ENCODE data around the gene PDE11A. TPM values are rescaled to one million over a fixed set of nuclear protein-coding genes. Genes with fewer than 3 reads are reported as not detected.

The PDE11A gene
- total RNA-seq, 4 donors from 2014 or later, result 0.37 to 1.2 (median 1.1) TPM; not detected in 1

GRCh38 chr2:177998996-177999395, 73.6 kb downstream of the PDE11A start:
- Histone ChIP-seq H3K27ac (no peak overlapping the region), H3K36me3 (no peaks in the 10 kb centered on the region), H3K27me3 (no peaks in the 10 kb centered on the region), H3K9me3 (no peaks in the 10 kb centered on the region), H3K4me3 (no peak overlapping the region), H3K4me1 (no peaks in the 10 kb centered on the region)
- in situ Hi-C loops (cut with MboI; ENCODE audit: low pct_ligation_motif_present in 1 of 4, low pct_unique_long_range_greater_than_20kb in 1 of 4, low sequenced_read_pairs in 3 of 4) (no loop called here), intact Hi-C loops (cut with DNase I; ENCODE audit: low total_unique reads) (no loop called here)
- WGBS, 2 donors (ENCODE audit: low coverage in 1 of 2), result 64 to 87% methylated on average over 4 of the region's 4 CpGs
- no peak for TF ChIP-seq POLR2A (IDR thresholded peaks at IDR 0.05)
- no peak for TF ChIP-seq POLR2AphosphoS5 (IDR thresholded peaks at IDR 0.05)
- no peak for TF ChIP-seq CTCF (IDR thresholded peaks at IDR 0.05)
- TF ChIP-seq EP300 (IDR thresholded peaks at IDR 0.05; ENCODE audit: low read depth), result no peak
- DNase-seq, result no peak

DNA sequence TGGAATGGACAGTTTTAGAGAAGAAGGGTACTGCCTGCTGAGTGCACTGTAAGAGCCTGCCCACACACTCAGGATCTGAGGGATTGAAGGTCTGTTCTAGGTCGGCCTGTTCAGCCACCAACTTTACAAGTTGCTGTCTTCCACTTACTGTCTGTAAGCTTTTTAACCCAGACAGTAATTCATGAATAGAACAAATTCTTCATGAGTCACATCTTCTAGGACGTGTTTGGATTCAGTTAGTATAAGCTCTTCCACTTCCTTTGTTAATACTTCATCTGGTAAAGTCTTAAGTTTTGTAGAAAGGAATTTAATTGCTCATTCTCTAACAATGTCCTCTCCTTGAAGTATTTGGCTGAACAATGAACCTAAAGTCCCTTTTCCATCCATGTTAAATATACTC, 74.6 kb downstream of the PDE11A start:
- 27 to 50% methylated on average over 2 of the region's 2 CpGs for WGBS, 2 donors (ENCODE audit: low coverage in 1 of 2)
- no peak for DNase-seq
- no peak overlapping the region for H3K4me3 ChIP-seq
- no peaks in the 10 kb centered on the region for H3K36me3 ChIP-seq
- H3K27ac ChIP-seq, result no peak overlapping the region
- TF ChIP-seq EP300 (IDR thresholded peaks at IDR 0.05; ENCODE audit: low read depth) (no peak), POLR2AphosphoS5 (IDR thresholded peaks at IDR 0.05) (no peak), POLR2A (IDR thresholded peaks at IDR 0.05) (no peak), CTCF (IDR thresholded peaks at IDR 0.05) (no peak)
- intact Hi-C loops (cut with DNase I; ENCODE audit: low total_unique reads) (no loop called here), in situ Hi-C loops (cut with MboI; ENCODE audit: low pct_ligation_motif_present in 1 of 4, low pct_unique_long_range_greater_than_20kb in 1 of 4, low sequenced_read_pairs in 3 of 4) (no loop called here)
- H3K4me1 ChIP-seq, result no peaks in the 10 kb centered on the region
- no peaks in the 10 kb centered on the region for H3K9me3 ChIP-seq
- no peaks in the 10 kb centered on the region for H3K27me3 ChIP-seq

DNA sequence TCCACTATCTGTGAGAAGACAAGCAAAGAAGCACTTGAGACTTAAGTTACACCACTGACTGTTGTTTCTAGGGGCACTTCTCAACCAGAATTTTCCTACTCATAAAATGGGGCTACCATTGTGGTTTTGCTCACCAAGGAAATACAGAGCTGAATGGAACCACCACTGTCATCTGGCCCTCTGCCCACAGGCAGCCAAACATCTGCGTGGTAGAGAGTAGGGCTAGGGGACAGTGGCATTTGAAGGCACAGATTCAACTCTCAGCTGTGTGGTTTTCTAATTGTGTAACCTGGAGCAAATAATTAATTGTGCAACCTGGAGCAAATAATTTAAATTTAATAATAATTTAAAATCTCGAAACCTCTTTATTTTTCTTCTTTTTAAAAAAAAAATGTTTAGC, 79.6 kb downstream of the PDE11A start:
- Histone ChIP-seq H3K4me1 (no peaks in the 10 kb centered on the region), H3K4me3 (no peak overlapping the region), H3K27ac (no peak overlapping the region), H3K27me3 (no peaks in the 10 kb centered on the region), H3K36me3 (no peaks in the 10 kb centered on the region), H3K9me3 (no peaks in the 10 kb centered on the region)
- intact Hi-C loops (cut with DNase I; ENCODE audit: low total_unique reads) (no loop called here), in situ Hi-C loops (cut with MboI; ENCODE audit: low pct_ligation_motif_present in 1 of 4, low pct_unique_long_range_greater_than_20kb in 1 of 4, low sequenced_read_pairs in 3 of 4) (no loop called here)
- TF ChIP-seq POLR2AphosphoS5 (IDR thresholded peaks at IDR 0.05), result no peak
- no peak for TF ChIP-seq EP300 (IDR thresholded peaks at IDR 0.05; ENCODE audit: low read depth)
- TF ChIP-seq CTCF (IDR thresholded peaks at IDR 0.05), result no peak
- no peak for TF ChIP-seq POLR2A (IDR thresholded peaks at IDR 0.05)
- DNase-seq, result no peak
- 74 to 81% methylated on average over 1 to 2 of the region's 2 CpGs for WGBS, 2 donors (ENCODE audit: low coverage in 1 of 2)

DNA sequence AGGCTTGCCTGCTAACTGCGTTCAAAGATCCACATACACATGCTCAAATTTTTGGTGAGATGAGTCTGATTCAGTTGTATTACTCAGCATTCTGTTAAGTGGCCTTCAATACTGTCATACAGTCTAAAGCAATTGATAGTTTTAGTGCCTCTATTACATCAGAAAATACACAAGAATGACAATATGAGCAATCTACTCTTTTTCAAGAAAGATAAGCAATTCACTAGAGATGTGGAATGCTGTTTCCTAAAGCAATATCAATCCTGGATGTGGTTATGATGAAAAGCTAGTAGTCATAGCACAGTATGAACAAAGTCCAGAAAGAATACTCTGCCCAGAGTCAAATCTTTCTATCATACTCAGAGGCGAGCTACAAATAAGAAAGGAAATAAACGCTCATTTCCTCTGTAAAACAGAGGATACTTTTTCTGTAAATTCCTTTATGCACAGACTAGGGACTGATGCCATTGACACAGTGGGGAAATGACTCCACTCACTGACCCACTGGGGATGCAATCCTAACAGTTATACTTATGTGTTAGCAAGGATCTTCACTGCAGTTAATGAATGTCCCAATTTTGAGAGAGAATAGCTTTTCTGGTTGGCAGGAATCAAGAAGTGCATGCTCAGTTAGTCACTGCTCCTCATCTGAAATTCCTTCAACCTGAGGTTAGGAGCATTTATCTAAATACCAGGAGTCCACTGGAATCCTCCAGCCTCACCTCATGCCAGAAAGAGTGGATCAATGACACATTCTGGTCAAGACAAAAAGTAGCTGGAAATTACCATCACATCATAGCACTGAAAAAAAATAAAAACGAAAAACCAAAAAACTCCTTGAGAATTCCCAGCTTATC, 83.3 kb downstream of the PDE11A start:
- peaks cover 0 to 9% (median 0%) of the 10 kb centered on the region in 4 donors for H3K4me1 ChIP-seq
- TF ChIP-seq EP300 (IDR thresholded peaks at IDR 0.05; ENCODE audit: low read depth) (no peak), CTCF (IDR thresholded peaks at IDR 0.05) (no peak), POLR2AphosphoS5 (IDR thresholded peaks at IDR 0.05) (no peak), POLR2A (IDR thresholded peaks at IDR 0.05) (no peak)
- H3K27ac ChIP-seq, result no peak overlapping the region
- no peak overlapping the region for H3K4me3 ChIP-seq
- intact Hi-C loops (cut with DNase I; ENCODE audit: low total_unique reads), result no loop called here
- no peaks in the 10 kb centered on the region for H3K36me3 ChIP-seq
- no peak for DNase-seq
- H3K9me3 ChIP-seq, result no peaks in the 10 kb centered on the region
- H3K27me3 ChIP-seq, result no peaks in the 10 kb centered on the region
- in situ Hi-C loops (cut with MboI; ENCODE audit: low pct_ligation_motif_present in 1 of 4, low pct_unique_long_range_greater_than_20kb in 1 of 4, low sequenced_read_pairs in 3 of 4), result no loop called here
- 49 to 74% methylated on average over 3 to 4 of the region's 4 CpGs for WGBS, 2 donors (ENCODE audit: low coverage in 1 of 2)

All from transverse colon (tissue), 4 donors.